HepG2 (cell line): Measurements from ENCODE around the gene AFG1L. TPM values are rescaled to one million over a fixed set of nuclear protein-coding genes. Genes with fewer than 3 reads are reported as not detected.

ENCODE experiments used
- ATF1 ChIP-seq: IDR thresholded peaks from 2 replicates; pipeline ENCODE4 v1.6.1; 2016; ENCODE audit warnings: mild to moderate bottlenecking, control low read depth
- BRD4 ChIP-seq: sonication (generic); formaldehyde crosslinking; IDR thresholded peaks from 2 replicates; pipeline ENCODE4 v1.4.0; 2020; ENCODE audit warnings: missing genetic modification reagents
- CCAR2 ChIP-seq: fragments of 200-400 bp; formaldehyde crosslinking; optimal IDR thresholded peaks from 2 replicates; pipeline ENCODE3; 2018; ENCODE audit warnings: low read depth, mild to moderate bottlenecking, low read length, moderate library complexity
- CSRNP1 ChIP-seq: sonication (generic); formaldehyde crosslinking; IDR thresholded peaks from 2 replicates; pipeline ENCODE4 v1.8.1; 2023; ENCODE audit warnings: mild to moderate bottlenecking, missing genetic modification reagents
- FOXM1 ChIP-seq: sonication (generic); formaldehyde crosslinking; IDR thresholded peaks from 2 replicates; pipeline ENCODE4 v1.5.0; 2020; ENCODE audit warnings: missing genetic modification reagents
- HNF4A ChIP-seq: sonication (generic); formaldehyde crosslinking; IDR thresholded peaks from 2 replicates; pipeline ENCODE4 v1.4.0; 2020; ENCODE audit warnings: missing genetic modification reagents
- HOXA5 ChIP-seq: sonication (generic); formaldehyde crosslinking; IDR thresholded peaks from 2 replicates; pipeline ENCODE4 v1.4.0; 2020; ENCODE audit warnings: missing genetic modification reagents
- KAT2B ChIP-seq: fragments of 150-350 bp; IDR thresholded peaks from 2 replicates; pipeline ENCODE4 v1.6.1; 2014; ENCODE audit warnings: low read depth, low read length, borderline replicate concordance
- KDM4B ChIP-seq: sonication (generic); formaldehyde crosslinking; IDR thresholded peaks from 2 replicates; pipeline ENCODE4 v1.4.0; 2020; ENCODE audit warnings: missing genetic modification reagents
- KDM5B ChIP-seq: sonication (generic); formaldehyde crosslinking; IDR thresholded peaks from 2 replicates; pipeline ENCODE4 v1.4.0; 2020; ENCODE audit warnings: missing genetic modification reagents, mild to moderate bottlenecking, borderline replicate concordance
- KLF16 ChIP-seq, 2 experiments: sonication (generic) in 1 of 2; formaldehyde crosslinking in 1 of 2; IDR thresholded peaks; 2 replicates each; pipeline versions ENCODE4 v1.6.1 to v1.8.0; 2016 to 2023; ENCODE audit warnings: missing genetic modification reagents in 2 of 2, missing compliant biosample characterization in 1 of 2
- PATZ1 ChIP-seq: sonication (generic); formaldehyde crosslinking; IDR thresholded peaks from 2 replicates; pipeline ENCODE4 v1.4.0; 2020; ENCODE audit warnings: missing genetic modification reagents
- PCBP1 ChIP-seq: fragments of 200-400 bp; formaldehyde crosslinking; IDR thresholded peaks from 2 replicates; pipeline ENCODE4 v1.6.1; 2017; ENCODE audit warnings: mild to moderate bottlenecking, low read depth, low read length, borderline replicate concordance
- ZBTB42 ChIP-seq: sonication (generic); formaldehyde crosslinking; IDR thresholded peaks from 2 replicates; pipeline ENCODE4 v1.5.0; 2020; ENCODE audit warnings: mild to moderate bottlenecking, missing genetic modification reagents
- ZNF274 ChIP-seq: sonication (generic); formaldehyde crosslinking; IDR thresholded peaks from 2 replicates; pipeline ENCODE4 v1.5.1; 2020; ENCODE audit warnings: mild to moderate bottlenecking, missing genetic modification reagents
- ZNF572 ChIP-seq: sonication (generic); formaldehyde crosslinking; IDR thresholded peaks from 2 replicates; pipeline ENCODE4 v1.5.1; 2020; ENCODE audit warnings: mild to moderate bottlenecking, missing genetic modification reagents
- ZNF724P ChIP-seq: sonication (generic); formaldehyde crosslinking; IDR thresholded peaks from 2 replicates; pipeline ENCODE4 v1.8.0; 2022; ENCODE audit warnings: missing genetic modification reagents, borderline replicate concordance
- polyA plus RNA-seq, 8 experiments: library from polyadenylated mRNA; depleted of rRNA in 3 of 8; stranded (reverse) in 7 of 8; unstranded in 1 of 8; fragments of >200 nt; fragmentation: Illumina TruSeq in 4 of 8; extraction: Trizol in 4 of 8; gene quantifications; 2 replicates each; pipeline versions ENCODE4 v1.2.1 to v1.2.3, GENCODE V29; 2011 to 2016; ENCODE audit warnings: low read depth in 4 of 8, missing spikeins in 1 of 8, mixed read lengths in 1 of 8; ENCODE audit not compliant: insufficient read depth in 1 of 8
- total RNA-seq, 5 experiments: library from RNA; depleted of rRNA; stranded (reverse); fragments of >200 nt; fragmentation: Illumina TruSeq; extraction: Trizol; gene quantifications; 2 replicates each; pipeline ENCODE4 v1.2.3, GENCODE V29; 2016; ENCODE audit warnings: low read depth in 1 of 5
- TF ChIP-seq, protein P1 (sequence below), 2 experiments: IDR thresholded peaks; 2 replicates each; pipeline ENCODE4 v1.6.1; 2011 to 2012; ENCODE audit warnings: low read length in 2 of 2, borderline replicate concordance in 1 of 2, low read depth in 1 of 2, mild to moderate bottlenecking in 1 of 2, moderate library complexity in 1 of 2
- TF ChIP-seq, protein P2 (sequence below): sonication (generic); formaldehyde crosslinking; IDR thresholded peaks from 2 replicates; pipeline ENCODE4 v1.4.0; 2020; ENCODE audit warnings: mild to moderate bottlenecking, missing genetic modification reagents
- TF ChIP-seq, protein P3 (sequence below): sonication (generic); formaldehyde crosslinking; IDR thresholded peaks from 2 replicates; pipeline ENCODE4 v1.8.0; 2022; ENCODE audit warnings: mild to moderate bottlenecking, missing genetic modification reagents, borderline replicate concordance

Gene AFG1L
- total and polyA plus RNA-seq, 2 of the 13 experiments (the other 11 are each of a cell fraction or from before 2014, with no cell fraction given): 3.1 to 14.0 TPM

GRCh38 chr6:108561742-108562502, 267.1 kb downstream of the AFG1L start (continued):
- TF ChIP-seq, protein P1, sequence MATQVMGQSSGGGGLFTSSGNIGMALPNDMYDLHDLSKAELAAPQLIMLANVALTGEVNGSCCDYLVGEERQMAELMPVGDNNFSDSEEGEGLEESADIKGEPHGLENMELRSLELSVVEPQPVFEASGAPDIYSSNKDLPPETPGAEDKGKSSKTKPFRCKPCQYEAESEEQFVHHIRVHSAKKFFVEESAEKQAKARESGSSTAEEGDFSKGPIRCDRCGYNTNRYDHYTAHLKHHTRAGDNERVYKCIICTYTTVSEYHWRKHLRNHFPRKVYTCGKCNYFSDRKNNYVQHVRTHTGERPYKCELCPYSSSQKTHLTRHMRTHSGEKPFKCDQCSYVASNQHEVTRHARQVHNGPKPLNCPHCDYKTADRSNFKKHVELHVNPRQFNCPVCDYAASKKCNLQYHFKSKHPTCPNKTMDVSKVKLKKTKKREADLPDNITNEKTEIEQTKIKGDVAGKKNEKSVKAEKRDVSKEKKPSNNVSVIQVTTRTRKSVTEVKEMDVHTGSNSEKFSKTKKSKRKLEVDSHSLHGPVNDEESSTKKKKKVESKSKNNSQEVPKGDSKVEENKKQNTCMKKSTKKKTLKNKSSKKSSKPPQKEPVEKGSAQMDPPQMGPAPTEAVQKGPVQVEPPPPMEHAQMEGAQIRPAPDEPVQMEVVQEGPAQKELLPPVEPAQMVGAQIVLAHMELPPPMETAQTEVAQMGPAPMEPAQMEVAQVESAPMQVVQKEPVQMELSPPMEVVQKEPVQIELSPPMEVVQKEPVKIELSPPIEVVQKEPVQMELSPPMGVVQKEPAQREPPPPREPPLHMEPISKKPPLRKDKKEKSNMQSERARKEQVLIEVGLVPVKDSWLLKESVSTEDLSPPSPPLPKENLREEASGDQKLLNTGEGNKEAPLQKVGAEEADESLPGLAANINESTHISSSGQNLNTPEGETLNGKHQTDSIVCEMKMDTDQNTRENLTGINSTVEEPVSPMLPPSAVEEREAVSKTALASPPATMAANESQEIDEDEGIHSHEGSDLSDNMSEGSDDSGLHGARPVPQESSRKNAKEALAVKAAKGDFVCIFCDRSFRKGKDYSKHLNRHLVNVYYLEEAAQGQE (IDR thresholded peaks at IDR 0.05; ENCODE audit: borderline replicate concordance in 1 of 2, low read depth in 1 of 2, low read length in 2 of 2): no peak
- TF ChIP-seq BRD4 (CRISPR knock-in tag): 0 out of 2 replicates have a peak, but pooled peaks have one; percentile 55
- no peak for TF ChIP-seq KAT2B
- TF ChIP-seq KLF16 (CRISPR knock-in tag; IDR thresholded peaks at IDR 0.05): no peak
- TF ChIP-seq ZNF572 (CRISPR knock-in tag): no peak
- TF ChIP-seq CSRNP1 (CRISPR knock-in tag): 0 out of 2 replicates have a peak, but pooled peaks have one; percentile 38
- TF ChIP-seq KDM4B (CRISPR knock-in tag): no peak
- no peak for TF ChIP-seq ZNF274
- 0 out of 2 replicates have a peak, but pooled peaks have one; percentile 6 for TF ChIP-seq ZNF724P (CRISPR knock-in tag)
- TF ChIP-seq ZBTB42: no peak
- TF ChIP-seq PCBP1: no peak
- TF ChIP-seq ATF1 (CRISPR knock-in tag): no peak
- TF ChIP-seq, protein P2, sequence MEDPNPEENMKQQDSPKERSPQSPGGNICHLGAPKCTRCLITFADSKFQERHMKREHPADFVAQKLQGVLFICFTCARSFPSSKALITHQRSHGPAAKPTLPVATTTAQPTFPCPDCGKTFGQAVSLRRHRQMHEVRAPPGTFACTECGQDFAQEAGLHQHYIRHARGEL (CRISPR knock-in tag): no peak
- TF ChIP-seq CCAR2: no peak
- 0 out of 2 replicates have a peak, but pooled peaks have one; percentile 1 for TF ChIP-seq KDM5B (CRISPR knock-in tag)
- TF ChIP-seq, protein P3, sequence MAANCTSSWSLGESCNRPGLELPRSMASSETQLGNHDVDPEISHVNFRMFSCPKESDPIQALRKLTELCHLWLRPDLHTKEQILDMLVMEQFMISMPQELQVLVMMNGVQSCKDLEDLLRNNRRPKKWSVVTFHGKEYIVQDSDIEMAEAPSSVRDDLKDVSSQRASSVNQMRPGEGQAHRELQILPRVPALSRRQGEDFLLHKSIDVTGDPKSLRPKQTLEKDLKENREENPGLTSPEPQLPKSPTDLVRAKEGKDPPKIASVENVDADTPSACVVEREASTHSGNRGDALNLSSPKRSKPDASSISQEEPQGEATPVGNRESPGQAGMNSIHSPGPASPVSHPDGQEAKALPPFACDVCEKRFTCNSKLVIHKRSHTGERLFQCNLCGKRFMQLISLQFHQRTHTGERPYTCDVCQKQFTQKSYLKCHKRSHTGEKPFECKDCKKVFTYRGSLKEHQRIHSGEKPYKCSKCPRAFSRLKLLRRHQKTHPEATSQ (CRISPR knock-in tag): 0 out of 2 replicates have a peak, but pooled peaks have one; percentile 44
- no peak; the same call in 1 of the 2 replicates for TF ChIP-seq PATZ1 (CRISPR knock-in tag)
- TF ChIP-seq HOXA5: peak; percentile 11; the same call in 1 of the 2 replicates
- no peak for TF ChIP-seq FOXM1 (CRISPR knock-in tag)
- peak; percentile 32; the same call in 1 of the 2 replicates for TF ChIP-seq HNF4A (CRISPR knock-in tag)
